RPMI7951 (cell line): Measurements from ENCODE around the gene LCP2. TPM values are rescaled to one million over a fixed set of nuclear protein-coding genes. Genes with fewer than 3 reads are reported as not detected.
"Not testable (repeated sequence)": the region's sequence is repeated elsewhere in the genome, so short reads cannot be mapped to it uniquely, and the experiment has no call there.

Experiments
- DNase-seq: peaks from one replicate; pipeline ENCODE4 v3.0.0-alpha.2; 2012; ENCODE audit warnings: low read depth
- total RNA-seq: library from RNA; depleted of rRNA; stranded (reverse); fragments of >200 nt; shearing (Covaris generic); gene quantifications from 2 replicates; pipeline ENCODE4 v1.2.3, GENCODE V29; 2014

LCP2 gene
- total RNA-seq, 1 experiment from 2014 or later: 2.5 TPM

DNA sequence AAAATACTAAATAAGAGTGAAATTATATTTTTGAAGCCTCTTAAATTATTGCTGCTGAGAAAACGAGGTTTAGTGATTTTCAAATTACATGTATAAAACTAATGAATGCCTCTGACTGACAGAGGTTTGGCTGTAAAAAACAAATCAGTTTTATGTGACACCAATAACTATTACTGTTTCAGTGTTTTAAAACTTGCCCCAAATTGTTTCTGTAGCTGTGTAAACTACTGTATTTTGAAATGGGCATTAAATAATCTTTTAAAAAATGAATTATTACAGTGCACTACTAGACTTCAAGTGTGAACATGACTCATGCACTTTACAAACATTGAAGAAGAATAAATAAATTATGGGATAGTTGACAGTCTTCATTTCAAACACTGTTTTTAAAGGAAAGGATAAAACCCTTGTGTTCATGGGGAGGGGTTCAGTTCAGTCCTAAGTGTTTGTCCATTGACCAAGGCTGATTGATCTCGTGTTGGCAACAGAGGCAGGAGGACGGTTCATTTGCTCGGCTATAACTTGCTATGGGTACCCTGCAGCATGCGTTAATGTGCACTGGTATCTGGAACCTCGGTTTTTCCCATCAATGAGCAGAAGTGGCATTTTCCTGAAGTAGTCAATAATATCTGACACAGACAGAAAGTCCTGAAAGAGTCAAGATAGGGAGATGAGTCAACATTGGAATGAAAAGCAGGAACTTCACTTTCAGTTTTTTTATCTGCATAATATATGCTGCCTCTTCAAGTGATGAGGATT, 49.2 kb downstream of the LCP2 start:
- DNase-seq: no peak

DNA sequence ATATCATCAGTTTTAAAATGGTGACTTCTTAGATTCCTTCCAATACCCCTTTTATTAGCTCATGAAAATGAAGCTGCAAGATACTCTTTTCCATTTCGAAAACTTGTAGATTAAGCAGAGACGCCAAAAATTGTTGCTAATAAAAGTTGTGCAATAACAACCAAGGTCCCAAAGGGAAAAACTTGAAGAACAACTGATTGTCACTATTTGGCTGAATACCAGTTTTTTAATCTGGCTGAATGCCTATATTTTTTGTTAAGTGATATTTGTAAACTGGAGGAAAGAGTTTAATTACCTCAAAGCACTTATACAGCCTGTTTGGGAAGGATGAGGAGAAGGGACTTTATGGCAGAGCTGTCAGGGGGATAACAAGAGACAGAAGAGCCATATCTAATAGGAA, 50.2 kb downstream of the LCP2 start:
- DNase-seq: no peak

DNA sequence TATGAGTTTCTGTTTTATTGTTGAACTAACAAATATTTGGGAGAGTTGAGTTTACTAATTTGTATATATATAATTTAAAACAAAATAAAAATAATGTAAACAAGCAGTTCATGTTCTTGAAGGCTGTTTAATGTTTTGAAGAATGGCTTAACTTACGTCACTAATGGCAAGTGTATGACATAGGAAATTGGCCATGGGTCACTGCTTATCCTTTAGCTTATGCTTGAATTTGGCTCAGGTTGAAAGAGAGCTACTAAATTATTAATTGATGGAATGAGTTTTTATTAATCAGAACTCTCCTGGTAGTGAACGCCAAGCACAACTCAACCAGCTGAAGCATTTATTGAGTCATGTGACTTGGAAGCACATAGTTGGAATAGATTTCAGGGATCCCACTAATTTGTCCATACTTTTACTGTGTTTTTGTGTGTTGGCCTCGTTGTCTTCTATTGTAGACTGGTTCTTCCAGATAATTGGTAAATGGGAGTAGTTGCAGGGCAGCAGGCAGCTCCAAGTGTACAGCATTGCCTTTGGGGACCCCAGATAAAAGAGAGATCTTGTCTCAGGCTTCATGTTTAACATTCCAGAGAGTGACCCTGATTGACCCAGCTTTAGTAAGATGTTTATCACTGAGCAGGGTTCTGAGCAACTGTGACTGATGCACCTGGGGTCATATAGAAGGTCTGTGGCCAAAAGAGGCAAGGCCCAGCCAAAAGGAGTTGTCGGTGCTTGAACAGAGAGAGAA, 51.3 kb downstream of the LCP2 start:
- no peak for DNase-seq

DNA sequence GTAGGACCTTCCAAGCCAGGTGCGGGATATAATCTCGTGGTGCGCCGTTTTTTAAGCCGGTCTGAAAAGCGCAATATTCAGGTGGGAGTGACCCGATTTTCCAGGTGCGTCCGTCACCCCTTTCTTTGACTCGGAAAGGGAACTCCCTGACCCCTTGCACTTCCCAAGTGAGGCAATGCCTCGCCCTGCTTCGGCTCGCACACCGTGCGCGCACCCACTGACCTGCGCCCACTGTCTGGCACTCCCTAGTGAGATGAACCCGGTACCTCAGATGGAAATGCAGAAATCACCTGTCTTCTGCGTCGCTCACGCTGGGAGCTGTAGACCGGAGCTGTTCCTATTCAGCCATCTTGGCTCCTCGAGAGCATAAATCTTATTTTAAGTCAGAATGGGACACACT, 52.1 kb downstream of the LCP2 start:
- DNase-seq: not testable (repeated sequence)

DNA sequence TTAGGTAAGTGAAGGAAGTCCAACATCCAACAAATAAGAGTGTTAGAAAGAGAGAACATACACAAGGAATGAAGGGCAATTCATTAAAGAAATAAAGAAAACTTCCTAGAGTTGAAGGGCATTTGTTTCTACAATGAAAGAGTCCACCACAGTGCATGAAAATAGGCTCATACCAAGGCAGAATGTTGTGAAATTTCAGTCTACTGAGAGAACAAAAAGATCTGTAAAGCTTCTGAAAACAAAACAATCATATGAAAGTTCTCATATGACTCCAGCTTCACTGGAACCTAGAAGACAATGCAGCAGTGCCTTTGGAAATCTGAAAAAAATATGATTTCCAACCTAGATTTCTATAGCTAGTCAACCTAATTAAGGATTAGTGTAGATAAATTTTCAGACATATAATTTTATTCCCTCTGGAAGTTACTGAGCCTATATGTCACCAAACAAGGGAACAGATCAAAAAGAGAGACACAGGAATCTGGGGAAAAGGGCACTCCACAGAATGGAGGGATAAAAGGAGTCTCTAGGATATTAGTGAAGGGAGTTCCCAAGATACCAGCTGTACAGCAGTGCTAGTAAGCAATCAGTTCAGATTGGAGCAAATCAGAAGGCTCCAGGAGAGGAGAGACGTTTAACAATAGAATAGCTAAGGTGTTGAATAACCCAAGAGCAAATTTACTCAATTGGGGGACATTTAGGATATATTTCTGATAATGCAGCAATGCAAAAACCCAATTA, 59.0 kb downstream of the LCP2 start:
- DNase-seq: no peak

DNA sequence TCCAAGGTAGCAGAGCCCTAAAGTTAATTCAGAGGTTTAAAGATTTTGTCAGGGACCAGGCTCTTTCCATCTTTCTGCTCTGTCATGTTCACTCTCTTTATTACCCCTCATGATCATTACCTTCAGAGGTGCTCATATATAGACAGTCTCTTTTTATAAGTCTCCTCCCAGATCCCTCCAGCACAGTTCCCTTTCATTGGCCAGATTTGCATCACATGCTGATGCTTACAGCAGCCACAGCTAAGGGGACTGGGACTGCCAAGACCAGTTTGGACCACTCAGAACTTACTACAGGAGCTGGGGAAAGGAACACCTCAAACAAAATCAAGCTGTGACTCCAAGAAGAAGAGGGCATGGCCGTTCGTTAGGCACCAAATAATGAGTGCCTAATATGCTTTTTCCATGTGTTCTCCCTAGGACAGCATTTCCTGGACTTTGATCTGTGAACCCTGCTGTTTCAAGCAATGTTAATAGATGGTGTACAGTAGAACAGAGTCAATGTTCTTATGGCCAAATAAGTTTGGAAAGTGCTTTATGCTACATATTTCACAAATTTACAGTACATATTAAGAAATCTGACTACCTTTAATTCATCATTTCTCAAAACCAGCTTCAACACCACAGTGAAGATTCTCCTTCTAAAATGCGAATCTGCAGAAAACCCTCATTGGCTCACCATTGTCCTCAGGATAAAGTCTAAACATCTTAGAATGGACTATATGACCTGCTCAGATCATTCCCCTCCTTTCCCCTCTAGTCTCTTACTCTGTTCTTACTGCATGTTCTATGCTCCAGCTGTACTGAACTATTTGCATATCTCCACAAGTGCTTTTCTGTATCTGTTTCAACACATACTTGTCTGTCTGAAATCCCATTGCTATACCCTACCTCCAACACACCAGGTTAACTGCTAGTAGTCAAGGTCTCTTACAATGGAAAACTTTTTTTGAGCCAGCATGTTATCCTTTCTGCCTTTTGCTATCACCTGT, 61.4 kb downstream of the LCP2 start:
- no peak for DNase-seq

DNA sequence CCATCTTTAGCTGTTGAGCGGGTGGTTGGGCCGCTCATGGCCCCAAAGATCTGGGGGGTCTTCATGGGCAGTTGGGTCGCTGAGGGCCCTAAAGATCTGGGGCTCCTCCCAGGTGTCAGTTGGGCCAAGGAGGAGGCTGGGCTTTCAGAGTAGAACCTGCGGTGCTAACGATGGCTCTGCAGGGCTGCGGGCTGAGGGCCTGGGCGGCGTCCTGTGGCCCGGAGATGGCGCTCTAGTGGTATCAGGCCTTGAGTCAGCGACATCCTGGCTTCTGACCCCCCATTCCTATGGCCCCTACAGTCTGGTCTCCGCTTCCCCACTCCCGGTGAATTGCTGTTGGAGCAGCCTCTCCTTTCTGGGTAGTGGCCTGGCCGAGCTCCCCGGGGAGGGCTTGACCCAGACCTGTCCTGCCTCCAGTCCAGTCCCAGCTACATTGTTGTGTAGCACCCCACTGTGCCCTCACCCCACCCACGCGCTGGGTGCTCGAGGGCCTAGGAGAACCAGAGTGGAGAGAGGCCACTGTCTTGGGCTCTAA, 64.2 kb downstream of the LCP2 start:
- no peak for DNase-seq

DNA sequence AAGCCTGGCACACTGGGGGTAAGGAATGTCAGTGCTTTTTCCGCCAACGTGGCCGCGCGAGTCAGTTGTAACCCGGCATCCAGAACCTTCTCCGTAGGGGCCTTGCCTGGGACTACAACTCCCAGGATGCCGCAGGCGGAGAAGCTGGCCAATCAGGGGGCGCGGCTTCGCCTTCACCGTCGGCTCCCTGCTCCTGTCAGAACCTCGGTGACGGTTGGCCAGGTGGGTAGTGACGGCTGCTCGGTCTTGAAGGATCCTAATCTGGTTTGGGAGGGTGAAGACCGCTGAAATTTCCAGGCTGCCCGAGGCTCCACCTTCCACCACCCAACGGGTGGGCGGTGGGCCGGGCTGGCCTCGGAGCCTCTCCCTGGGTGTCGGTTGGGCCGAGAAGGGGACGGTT, 64.8 kb downstream of the LCP2 start, which contains the start of gene C5orf58:
TSS of gene C5orf58 (plus strand) at position 200 of the 400 bp plus-strand sequence. CDS start 1,992 bp downstream, outside the sequence.
- DNase-seq: no peak

DNA sequence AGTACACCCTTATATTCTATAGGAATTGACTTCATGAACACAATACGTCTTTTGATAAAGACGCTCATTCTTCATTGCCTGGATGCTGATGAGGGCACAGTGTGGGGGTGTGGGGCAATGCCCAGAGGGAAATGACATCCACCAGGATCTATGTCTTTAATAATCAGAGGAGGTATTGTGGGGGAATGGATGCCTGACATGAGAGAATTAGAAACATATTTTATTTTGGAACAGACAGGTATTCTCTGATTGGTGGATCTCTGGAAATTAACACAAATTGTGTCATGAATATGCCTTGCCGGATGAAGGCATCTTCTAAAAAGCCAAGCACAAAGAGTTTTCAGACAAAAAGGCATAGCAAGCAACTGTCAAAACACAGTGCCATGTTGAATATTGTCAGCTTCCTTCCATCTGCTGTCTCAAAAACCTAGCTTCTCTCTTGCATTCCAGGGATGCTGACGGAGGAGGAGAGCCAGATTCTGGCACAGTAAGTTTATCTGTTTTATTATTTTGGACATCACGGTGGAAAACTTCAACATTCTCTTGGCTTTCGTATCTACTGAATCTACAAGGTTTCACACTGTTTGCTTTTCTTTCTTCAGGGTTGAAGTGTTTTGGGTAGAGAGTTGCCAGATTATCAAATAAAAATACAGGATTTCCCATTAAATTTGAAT, 68.7 kb downstream of the LCP2 start:
- no peak for DNase-seq

DNA sequence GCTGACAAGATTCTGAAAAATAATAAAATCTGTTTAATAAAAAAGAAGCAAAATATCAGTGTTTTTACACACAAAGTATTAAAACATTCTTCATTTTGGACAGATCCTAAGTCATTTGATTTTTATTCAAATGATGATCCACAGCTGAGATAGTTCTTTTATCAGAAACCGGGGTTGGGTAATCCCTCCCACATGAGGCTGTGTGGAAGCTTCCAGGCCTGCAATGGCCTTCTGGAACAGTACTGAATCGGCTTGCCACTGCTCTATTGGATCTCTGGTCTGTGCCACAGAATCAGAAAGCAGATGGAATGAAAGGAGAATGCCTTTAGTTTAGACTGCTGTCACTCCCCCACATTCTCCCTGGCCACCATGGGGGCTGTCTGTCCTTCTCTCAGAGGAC, 70.9 kb downstream of the LCP2 start:
- no peak for DNase-seq

DNA sequence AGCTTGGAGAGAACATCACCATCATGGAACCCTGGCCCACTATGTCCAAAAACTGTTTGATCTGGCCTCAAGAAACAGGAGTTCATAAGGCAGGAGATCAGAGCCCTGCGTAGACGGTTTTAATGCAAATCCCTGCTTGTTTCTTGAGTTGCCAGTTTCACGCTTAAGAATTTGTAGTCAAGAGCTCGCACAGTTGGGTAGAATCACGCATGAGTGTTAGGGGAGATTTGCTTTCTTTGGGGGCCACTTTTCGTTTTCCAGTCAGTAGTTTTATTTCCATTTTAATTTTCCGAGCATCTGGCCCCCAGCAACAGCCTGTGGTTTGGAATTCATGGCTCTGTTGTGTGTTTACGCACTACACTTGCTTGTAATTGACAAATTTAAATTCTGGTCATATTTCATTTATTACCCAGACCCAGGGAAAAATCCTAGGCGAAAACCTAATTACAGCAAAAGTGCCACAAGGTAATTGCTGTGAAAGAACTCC, 71.4 kb downstream of the LCP2 start:
- no peak for DNase-seq

DNA sequence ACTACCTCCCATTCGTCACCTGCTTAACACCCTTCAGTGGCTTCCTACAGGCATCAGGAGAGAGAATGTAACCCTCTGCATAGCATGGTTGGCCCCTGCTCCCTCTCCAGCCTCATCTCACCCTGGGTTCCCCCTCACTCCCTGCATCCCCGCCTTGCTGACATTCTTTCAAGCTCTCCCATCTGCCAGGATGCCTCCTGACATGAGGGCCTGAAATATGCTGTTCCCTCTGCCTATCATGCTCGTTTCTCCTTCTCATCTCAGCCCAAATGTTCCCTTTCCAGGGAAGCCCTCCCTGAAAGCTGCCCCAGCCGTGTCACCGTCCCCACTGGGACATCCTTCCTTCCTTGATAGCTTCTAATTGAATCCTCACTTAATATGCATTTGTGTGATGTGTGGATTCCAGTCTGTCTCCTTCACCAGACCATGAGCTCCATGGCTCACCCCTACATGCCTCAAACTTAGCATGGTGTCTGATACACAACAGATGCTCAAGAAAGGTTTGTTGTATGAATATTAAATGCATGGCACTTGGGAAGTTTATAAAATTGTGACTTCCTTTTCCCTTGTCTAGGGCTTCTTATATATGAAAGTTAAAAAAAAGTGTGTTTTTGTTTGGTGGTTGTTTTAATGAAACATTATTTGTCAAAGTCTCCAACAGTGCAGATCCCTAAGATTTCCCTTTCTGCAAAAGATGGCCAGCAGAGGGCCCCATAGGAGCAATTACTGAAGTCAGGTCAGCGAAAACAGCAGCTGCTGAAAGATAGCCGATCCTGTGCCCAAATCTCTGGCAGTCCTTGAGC, 72.0 kb downstream of the LCP2 start:
- peak; percentile 47 for DNase-seq

DNA sequence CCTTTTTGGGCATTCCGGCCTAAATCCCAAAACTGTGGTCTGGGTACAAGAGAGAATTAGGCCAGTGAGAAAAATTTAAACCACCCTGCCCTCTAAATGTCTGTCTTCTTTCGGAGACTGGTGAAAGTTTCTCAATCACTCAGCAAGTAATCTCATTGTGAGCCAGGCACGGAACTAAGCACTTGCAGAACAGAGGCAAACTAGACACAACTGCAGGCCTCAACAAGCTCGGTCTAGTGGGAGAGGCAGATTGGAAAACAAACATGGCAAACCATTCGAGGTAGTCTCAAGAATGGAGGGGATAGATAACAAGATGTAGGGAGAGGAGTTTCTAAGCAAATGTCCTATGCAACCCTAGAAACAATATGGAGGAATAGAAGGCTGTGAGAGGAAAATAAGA, 73.7 kb downstream of the LCP2 start:
- DNase-seq: no peak

DNA sequence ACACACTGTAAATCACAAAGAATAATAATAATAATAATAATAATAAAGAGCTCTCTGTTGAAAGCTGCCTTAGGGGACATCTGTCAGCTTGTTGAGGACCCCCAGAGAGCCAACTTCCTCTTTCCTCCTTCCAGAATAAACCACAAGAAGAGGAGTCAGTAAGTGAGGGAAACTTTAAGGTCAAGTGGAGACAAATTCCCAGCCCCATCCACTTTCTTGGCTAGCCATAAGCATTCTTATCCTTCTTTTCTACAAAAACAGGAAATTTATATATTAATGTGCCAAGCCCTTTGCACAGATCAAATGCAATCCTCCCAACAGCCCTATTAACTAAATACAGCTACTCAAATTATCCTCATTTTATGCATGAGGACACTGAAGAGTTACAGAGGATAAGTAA, 74.2 kb downstream of the LCP2 start:
- peak; percentile 14 for DNase-seq

DNA sequence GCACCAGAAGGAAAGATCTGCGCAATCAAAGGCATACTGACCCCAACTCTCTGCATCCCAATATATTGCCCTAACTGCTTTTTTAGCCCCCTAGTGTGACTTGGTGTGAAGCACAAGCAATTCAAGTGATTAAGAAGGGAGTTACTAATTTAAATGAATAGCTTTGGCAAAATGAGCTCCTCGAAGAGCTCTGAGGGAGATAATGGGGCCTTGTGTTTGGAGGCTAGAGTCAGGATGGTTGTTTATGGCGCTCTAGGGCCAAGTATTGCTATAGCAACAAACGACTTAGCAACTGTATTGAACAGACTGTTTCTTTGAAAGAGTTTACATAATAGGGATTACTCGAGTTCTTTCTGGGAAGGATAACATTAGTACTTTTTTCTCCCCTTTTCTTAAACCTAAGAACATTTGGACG, 76.2 kb downstream of the LCP2 start:
- peak; percentile 45 for DNase-seq

DNA sequence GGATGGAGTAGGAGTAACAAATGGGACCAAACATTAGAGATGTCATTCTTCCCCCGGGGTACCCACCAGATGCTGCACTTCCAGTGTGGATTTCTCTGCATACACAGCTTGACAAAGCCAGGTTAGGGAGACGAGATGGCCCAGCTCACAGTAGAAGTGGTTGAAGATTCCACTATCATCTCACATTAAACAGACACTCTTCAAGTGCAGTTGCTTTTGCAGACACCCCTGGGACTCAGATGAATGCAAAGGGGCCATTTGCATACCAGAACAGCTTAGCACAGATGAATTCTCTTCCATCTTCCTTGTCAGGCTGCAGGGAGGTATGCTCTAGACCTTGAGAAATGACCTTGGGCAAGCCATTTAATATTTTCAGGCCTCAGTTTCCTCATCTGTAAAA, 77.4 kb downstream of the LCP2 start:
- DNase-seq: no peak

DNA sequence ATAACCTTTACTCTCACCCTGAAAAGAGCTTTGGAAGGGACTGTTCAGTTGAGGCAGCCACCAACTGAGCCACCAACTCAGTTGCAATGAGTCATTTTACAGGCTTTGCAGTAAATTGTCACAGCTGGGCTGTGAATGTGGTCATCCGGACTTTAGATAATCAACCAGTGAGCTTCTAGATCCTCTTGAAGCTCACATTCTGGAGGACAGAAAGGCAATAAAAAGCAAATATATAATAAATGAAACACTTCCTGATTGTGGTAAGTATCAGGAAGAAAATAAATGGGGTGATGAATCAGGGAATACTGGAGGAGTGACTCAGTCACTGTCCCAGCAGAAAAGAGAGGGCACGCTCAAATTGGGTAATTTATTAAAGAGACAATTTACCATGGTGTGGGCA, 78.0 kb downstream of the LCP2 start:
- peak; percentile 76 for DNase-seq

DNA sequence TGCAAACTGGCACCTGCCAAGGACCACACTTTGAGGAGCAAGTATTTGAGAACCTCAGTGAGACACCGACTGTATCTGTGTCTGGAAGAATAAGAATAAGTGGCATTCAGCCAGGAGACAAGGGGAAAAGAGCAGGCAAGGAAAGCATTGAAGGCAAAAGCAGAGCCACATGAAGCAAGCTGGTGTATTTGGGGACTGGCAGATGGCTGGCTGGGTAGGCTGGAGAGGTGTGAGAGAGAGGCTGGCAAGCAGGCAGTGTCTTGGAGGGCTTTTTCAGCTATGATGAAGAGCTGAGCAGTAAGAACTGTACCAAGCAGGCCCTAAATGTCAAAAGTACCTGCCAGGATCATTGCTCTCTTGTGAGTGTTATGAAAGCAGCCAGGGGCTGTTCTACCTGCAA, 78.9 kb downstream of the LCP2 start:
- no peak for DNase-seq

DNA sequence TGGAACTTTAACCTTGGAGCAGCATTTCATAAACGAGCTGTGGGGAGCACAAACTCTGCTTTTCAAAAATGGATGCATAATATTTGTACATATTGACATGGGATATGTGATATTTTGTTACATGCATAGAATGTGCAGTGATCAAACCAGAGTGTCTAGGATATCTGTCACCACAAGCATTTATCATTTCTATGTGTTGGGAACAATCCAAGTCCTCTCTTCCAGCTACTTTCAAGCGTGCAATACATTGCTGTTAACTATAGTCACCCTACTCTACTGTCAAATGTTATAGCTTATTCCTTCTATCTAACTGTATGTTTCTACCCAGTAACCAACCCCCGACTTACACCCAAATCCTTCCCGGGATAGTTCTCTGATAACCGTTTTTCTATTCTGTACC, 79.7 kb downstream of the LCP2 start:
- no peak for DNase-seq
